Measurements from ENCODE around the gene AMZ2.
"Not testable (repeated sequence)": the region's sequence is repeated elsewhere in the genome, so short reads cannot be mapped to it uniquely, and the experiment has no call there.

The AMZ2 gene

GRCh38 chr17:68249354-68249765 lies 1.5 kb downstream of the AMZ2 start:
- H3K27ac ChIP-seq: no peak overlapping the region

DNA sequence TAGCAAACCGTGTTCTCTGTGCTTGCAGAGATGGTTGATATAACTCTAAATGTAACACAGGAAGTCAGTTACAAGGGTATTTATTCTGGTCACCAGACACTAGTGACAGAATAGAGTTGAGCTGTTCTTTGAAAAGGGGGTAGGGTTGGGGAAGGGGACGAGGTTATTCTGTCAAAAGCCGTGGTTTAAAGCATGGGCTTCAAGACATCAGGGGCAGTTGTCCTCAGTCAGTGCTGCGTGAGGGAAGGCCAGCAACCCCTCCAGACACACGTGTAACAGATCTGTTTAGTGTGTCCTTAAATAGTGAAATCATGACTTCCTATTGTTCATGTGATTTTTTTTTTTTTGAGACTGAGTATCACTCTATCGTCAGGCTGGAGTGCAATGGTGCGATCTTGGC lies 5.6 kb downstream of the AMZ2 start:
- not testable (repeated sequence) for H3K27ac ChIP-seq

More at GRCh38 chr17:68249354-68249765, 1.5 kb downstream of the AMZ2 start:
- TF ChIP-seq, protein P1, sequence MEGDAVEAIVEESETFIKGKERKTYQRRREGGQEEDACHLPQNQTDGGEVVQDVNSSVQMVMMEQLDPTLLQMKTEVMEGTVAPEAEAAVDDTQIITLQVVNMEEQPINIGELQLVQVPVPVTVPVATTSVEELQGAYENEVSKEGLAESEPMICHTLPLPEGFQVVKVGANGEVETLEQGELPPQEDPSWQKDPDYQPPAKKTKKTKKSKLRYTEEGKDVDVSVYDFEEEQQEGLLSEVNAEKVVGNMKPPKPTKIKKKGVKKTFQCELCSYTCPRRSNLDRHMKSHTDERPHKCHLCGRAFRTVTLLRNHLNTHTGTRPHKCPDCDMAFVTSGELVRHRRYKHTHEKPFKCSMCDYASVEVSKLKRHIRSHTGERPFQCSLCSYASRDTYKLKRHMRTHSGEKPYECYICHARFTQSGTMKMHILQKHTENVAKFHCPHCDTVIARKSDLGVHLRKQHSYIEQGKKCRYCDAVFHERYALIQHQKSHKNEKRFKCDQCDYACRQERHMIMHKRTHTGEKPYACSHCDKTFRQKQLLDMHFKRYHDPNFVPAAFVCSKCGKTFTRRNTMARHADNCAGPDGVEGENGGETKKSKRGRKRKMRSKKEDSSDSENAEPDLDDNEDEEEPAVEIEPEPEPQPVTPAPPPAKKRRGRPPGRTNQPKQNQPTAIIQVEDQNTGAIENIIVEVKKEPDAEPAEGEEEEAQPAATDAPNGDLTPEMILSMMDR (IDR thresholded peaks at IDR 0.05): no peak
- TF ChIP-seq ZFX (IDR thresholded peaks at IDR 0.05; ENCODE audit: borderline replicate concordance): no peak

DNA sequence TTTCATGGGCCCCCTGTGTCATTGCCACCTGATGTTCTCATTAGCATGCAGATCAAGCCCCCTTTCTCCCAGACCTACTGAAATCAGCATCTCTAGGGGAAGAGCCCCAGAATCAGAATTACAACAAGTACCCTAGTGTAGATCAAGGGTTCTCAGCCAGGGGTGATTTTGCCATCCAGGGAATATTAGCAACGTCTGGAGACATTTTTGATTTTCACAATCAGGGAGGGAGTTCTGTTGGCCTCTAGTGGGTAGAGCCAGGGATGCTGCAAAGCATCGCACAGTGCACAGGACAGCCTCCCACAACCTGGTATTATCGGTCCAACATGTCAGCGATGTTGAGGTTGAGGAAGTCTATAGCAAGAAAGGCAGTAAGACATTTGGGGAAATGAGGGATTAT lies 7.3 kb downstream of the AMZ2 start:
- TF ChIP-seq, protein P1 (IDR thresholded peaks at IDR 0.05): no peak
- TF ChIP-seq ZFX (IDR thresholded peaks at IDR 0.05; ENCODE audit: borderline replicate concordance): no peak
- H3K27ac ChIP-seq: no peak overlapping the region

DNA sequence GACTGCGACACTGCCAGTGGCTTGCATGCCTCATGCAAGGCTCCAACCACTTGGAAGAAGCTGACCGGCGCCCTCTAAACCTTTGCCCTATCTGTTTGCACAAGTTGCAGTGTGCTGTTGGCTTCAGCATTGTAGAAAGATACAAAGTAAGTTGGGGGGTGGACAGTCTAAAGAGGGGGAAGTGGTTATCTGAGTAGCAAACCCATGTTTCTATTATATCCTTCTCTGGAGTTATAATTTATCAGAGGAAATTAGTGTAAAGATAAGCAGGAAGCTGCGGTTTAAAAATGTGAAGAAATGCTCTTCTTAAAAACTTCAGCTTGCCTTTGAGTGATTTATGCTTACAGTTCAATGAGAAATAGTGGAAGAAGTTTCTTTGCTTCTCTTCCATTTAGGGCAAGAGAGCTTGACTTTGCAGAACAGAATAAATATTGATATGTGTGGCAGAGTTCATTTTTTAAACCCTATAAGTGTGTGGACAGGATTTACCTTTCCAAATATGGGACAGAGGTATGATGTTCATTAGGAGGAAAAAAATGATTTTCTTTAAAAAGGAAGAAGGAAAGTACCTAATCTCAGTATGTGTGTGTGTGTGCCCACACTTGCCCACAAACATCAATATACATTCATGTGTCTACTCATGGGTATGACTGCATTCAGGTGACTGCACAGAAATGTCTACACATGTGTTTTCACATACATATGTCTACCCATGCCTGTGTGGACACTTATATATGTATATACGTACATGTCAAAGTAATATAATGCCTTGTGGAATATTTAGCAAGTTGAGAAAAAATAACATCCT lies 8.1 kb downstream of the AMZ2 start:
- no peak overlapping the region for H3K27ac ChIP-seq
- TF ChIP-seq, protein P1 (IDR thresholded peaks at IDR 0.05): no peak
- no peak for TF ChIP-seq ZFX (IDR thresholded peaks at IDR 0.05; ENCODE audit: borderline replicate concordance)

DNA sequence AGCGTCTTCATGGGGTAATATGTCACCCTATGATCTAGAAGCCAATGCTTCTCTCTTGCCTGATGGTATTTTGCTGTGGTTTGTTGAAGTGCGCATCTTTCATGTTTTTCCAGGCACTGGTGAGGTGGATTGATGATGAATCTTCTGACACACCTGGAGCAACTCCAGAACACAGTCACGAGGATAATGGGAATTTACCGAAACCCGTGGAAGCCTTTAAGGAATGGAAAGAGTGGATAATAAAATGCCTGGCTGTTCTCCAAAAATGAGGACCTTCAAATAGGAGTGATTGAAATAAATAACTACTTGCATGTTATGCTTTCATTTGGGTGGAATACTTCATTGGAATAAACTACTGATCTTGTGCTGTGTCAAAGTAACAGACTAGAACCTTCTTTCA lies 8.9 kb downstream of the AMZ2 start:
- H3K27ac ChIP-seq: not testable (repeated sequence)

DNA sequence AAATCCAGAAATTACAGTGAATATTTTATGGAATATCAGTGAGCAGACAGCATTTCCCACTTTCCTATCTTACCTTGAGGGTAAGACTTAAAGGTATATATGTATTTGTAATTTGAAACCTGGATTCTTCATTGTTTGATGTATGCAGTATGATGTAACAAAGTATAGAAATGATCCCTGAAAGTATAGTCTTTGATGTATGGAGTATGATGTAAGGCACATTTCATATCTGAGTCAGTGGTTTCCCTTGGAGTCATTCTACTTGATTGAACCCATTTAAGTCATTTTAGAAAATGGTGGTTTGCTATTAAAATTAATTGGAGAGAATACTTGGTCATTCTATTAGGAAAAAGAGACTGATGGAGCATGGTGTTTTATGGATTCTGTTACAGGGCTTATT lies 10.1 kb downstream of the AMZ2 start:
- TF ChIP-seq ZFX (IDR thresholded peaks at IDR 0.05; ENCODE audit: borderline replicate concordance): no peak
- TF ChIP-seq, protein P1 (IDR thresholded peaks at IDR 0.05): no peak
- no peak overlapping the region for H3K27ac ChIP-seq

- H3K27ac ChIP-seq: not testable (repeated sequence)
These were observed 11.2 kb downstream of the AMZ2 start for GRCh38 chr17:68258890-68259647.

DNA sequence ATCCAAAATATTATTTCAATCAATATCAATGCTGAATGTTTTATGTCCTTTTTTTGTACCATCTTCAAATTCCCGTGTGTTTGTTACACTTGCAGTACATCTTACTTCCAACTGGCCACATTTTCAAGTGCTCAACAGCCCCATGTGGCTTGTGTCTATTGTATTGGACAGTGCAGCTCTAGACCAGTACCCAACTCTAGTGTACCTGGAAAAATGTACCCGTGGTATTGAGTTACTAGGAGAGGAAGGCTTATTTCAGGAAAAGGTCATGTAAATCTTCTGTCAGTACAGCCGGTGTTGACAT lies 11.8 kb downstream of the AMZ2 start:
- not testable (repeated sequence) for H3K27ac ChIP-seq

GRCh38 chr17:68260051-68260762 lies 12.4 kb downstream of the AMZ2 start:
- H3K27ac ChIP-seq: no peak overlapping the region
- TF ChIP-seq, protein P1 (IDR thresholded peaks at IDR 0.05): no peak
- TF ChIP-seq ZFX (IDR thresholded peaks at IDR 0.05; ENCODE audit: borderline replicate concordance): no peak

DNA sequence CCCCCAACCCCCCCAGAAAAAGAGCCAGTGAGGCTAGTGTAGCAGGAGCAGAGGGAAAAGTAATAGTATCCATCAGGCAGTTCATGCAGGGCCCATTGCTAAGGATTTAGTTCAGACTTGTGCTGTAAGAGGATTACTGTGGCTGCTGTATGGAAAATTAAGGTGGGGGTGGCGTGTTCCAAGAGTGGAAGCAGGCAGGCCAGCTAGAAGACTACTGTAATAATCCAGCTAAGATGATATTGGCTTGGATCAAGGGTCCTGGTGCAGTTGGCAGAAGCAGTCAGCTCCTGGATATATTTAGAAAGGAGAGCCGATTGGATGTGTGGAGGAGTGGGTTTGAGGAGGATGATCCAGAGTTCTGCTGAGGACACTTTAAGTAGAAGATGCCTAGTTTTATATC lies 14.6 kb downstream of the AMZ2 start:
- not testable (repeated sequence) for H3K27ac ChIP-seq
